Astrocyte (in vitro differentiated cells and primary cell): ENCODE measurements around the gene CENATAC. TPM values are rescaled to one million over a fixed set of nuclear protein-coding genes. Genes with fewer than 3 reads are reported as not detected.

Source experiments
- DNase-seq: peaks from one replicate; pipeline ENCODE4 v3.0.0-alpha.2; 2010; ENCODE audit warnings: low read depth
- FAIRE-seq: peaks from 2 replicates; lab custom pipeline; 2011; peaks lifted over from hg19 to GRCh38; lab: Jason Lieb, UNC
- H2AFZ ChIP-seq: 2 replicates; pipeline ENCODE4 v1.6.0; 2012; ENCODE audit warnings: low read depth, low read length, inconsistent platforms
- H3K27ac ChIP-seq: 2 replicates; pipeline ENCODE4 v1.5.1; 2011; ENCODE audit warnings: low read depth, low read length, inconsistent platforms
- H3K27me3 ChIP-seq: 2 replicates; pipeline ENCODE4 v1.6.0; 2011; ENCODE audit warnings: low read length, inconsistent platforms; ENCODE audit not compliant: insufficient read depth
- H3K36me3 ChIP-seq: 2 replicates; pipeline ENCODE4 v1.5.1; 2011; ENCODE audit warnings: low read length, inconsistent platforms; ENCODE audit not compliant: insufficient read depth
- H3K4me1 ChIP-seq: 2 replicates; pipeline ENCODE4 v1.5.1; 2011; ENCODE audit warnings: low read length, inconsistent platforms; ENCODE audit not compliant: insufficient read depth
- H3K4me2 ChIP-seq: 2 replicates; pipeline ENCODE4 v1.6.0; 2012; ENCODE audit warnings: low read length, inconsistent platforms
- H3K4me3 ChIP-seq: 2 replicates; pipeline ENCODE4 v1.5.1; 2011; ENCODE audit warnings: low read depth, mild to moderate bottlenecking, low read length, inconsistent platforms; ENCODE audit not compliant: insufficient read depth
- H3K79me2 ChIP-seq: 2 replicates; pipeline ENCODE4 v1.6.0; 2012; ENCODE audit warnings: mild to moderate bottlenecking, low read length, inconsistent platforms; ENCODE audit not compliant: insufficient read depth
- H3K9ac ChIP-seq: 2 replicates; pipeline ENCODE4 v1.6.0; 2012; ENCODE audit warnings: mild to moderate bottlenecking, low read length, inconsistent platforms
- H3K9me3 ChIP-seq: 2 replicates; pipeline ENCODE4 v1.5.1; 2012; ENCODE audit warnings: low read depth, mild to moderate bottlenecking, low read length, inconsistent platforms; ENCODE audit not compliant: insufficient read depth
- H4K20me1 ChIP-seq: 2 replicates; pipeline ENCODE4 v1.6.0; 2012; ENCODE audit warnings: low read length, inconsistent platforms; ENCODE audit not compliant: insufficient read depth
- H3K27ac Mint-ChIP-seq: one replicate; pipeline ENCODE4 v1.8.0; 2021; ENCODE audit warnings: mild to moderate bottlenecking, mixed read lengths; ENCODE audit not compliant: unreplicated experiment
- H3K27me3 Mint-ChIP-seq: one replicate; pipeline ENCODE4 v1.8.0; 2021; ENCODE audit warnings: low read depth, mixed read lengths; ENCODE audit not compliant: unreplicated experiment
- H3K36me3 Mint-ChIP-seq: one replicate; pipeline ENCODE4 v1.8.0; 2021; ENCODE audit warnings: low read depth, mixed read lengths; ENCODE audit not compliant: unreplicated experiment
- H3K4me1 Mint-ChIP-seq: one replicate; pipeline ENCODE4 v1.8.0; 2021; ENCODE audit warnings: low read depth, mixed read lengths; ENCODE audit not compliant: unreplicated experiment
- H3K4me3 Mint-ChIP-seq: one replicate; pipeline ENCODE4 v1.8.0; 2021; ENCODE audit warnings: mild to moderate bottlenecking, moderate library complexity, mixed read lengths; ENCODE audit not compliant: unreplicated experiment
- H3K9me3 Mint-ChIP-seq: one replicate; pipeline ENCODE4 v1.8.0; 2021; ENCODE audit warnings: mild to moderate bottlenecking, mixed read lengths; ENCODE audit not compliant: unreplicated experiment
- CTCF ChIP-seq: IDR thresholded peaks from 2 replicates; pipeline ENCODE4 v1.5.1; 2011; ENCODE audit warnings: low read depth, mild to moderate bottlenecking, inconsistent platforms, low read length, moderate library complexity; ENCODE audit not compliant: insufficient read depth
- EZH2 ChIP-seq: IDR thresholded peaks from 2 replicates; pipeline ENCODE4 v1.6.1; 2012; ENCODE audit warnings: mild to moderate bottlenecking, low read length, inconsistent platforms; ENCODE audit not compliant: insufficient read depth
- total RNA-seq: library from RNA; stranded (reverse); gene quantifications from 2 replicates; pipeline ENCODE4 v1.2.1, GENCODE V29; 2021

CENATAC gene
- total RNA-seq, 1 donor from 2014 or later = 25.4 TPM

GRCh38 chr11:119025541-119025940 is 27.6 kb downstream of the CENATAC start:
- peaks cover 8% of the 10 kb centered on the region for H3K4me1 ChIP-seq
- H3K4me1 Mint-ChIP-seq = peaks cover 20% of the 10 kb centered on the region
- H3K27ac ChIP-seq = no peak overlapping the region
- no peaks in the 10 kb centered on the region for H3K9me3 ChIP-seq
- H4K20me1 ChIP-seq = peaks cover 43% of the 10 kb centered on the region
- peaks cover 28% of the 10 kb centered on the region for H3K36me3 Mint-ChIP-seq
- H3K9me3 Mint-ChIP-seq = no peaks in the 10 kb centered on the region
- no peak overlapping the region for H3K4me3 ChIP-seq
- H3K27me3 Mint-ChIP-seq = no peaks in the 10 kb centered on the region
- no peaks in the 10 kb centered on the region for H3K27me3 ChIP-seq
- H3K4me3 Mint-ChIP-seq = no peak overlapping the region
- H3K27ac Mint-ChIP-seq = no peak overlapping the region
- H3K79me2 ChIP-seq = peaks cover 19% of the 10 kb centered on the region
- TF ChIP-seq EZH2 = no peak
- TF ChIP-seq CTCF = no peak
- no peak overlapping the region for H3K4me2 ChIP-seq
- DNase-seq (no peak), FAIRE-seq (no peak)
- H2AFZ ChIP-seq = no peak overlapping the region
- peaks cover 12% of the 10 kb centered on the region for H3K36me3 ChIP-seq
- no peak overlapping the region for H3K9ac ChIP-seq

GRCh38 chr11:119025978-119026766 is 28.2 kb downstream of the CENATAC start:
- Histone ChIP-seq H3K4me2 (no peak overlapping the region), H3K9ac (no peak overlapping the region), H3K4me3 (no peak overlapping the region), H2AFZ (no peak overlapping the region), H3K4me1 (peaks cover 7% of the 10 kb centered on the region), H3K9me3 (no peaks in the 10 kb centered on the region), H3K27me3 (no peaks in the 10 kb centered on the region), H4K20me1 (peaks cover 37% of the 10 kb centered on the region), H3K27ac (no peak overlapping the region), H3K79me2 (peaks cover 13% of the 10 kb centered on the region), H3K36me3 (peaks cover 12% of the 10 kb centered on the region)
- Mint-ChIP-seq H3K4me1 (peaks cover 20% of the 10 kb centered on the region), H3K27me3 (no peaks in the 10 kb centered on the region), H3K27ac (no peak overlapping the region), H3K9me3 (no peaks in the 10 kb centered on the region), H3K4me3 (no peak overlapping the region), H3K36me3 (peaks cover 28% of the 10 kb centered on the region)
- TF ChIP-seq CTCF (no peak), EZH2 (no peak)
- no peak for DNase-seq
- FAIRE-seq = no peak

DNA sequence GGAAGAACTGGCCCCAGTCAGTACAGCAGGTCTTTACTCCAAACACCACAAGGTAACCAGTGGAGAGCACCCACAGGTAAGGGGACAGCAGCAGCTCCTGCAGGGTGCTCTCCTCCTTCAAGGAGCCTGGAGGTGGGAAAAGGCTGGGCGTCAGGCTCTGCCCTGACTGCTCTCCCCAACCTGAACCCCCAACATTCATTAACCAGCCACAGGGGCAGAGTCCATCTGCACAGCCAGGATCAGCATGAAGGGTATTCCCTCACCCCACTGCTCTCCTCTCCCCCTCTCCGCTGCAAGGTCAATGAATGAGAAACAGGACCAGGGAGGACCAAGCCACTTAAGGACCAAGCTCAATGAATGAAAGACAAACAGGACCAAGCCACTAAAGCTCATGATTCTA is 29.0 kb downstream of the CENATAC start:
- FAIRE-seq = no peak
- peaks cover 30% of the 10 kb centered on the region for H4K20me1 ChIP-seq
- H3K4me2 ChIP-seq = no peak overlapping the region
- no peak overlapping the region for H3K4me3 ChIP-seq
- Mint-ChIP-seq H3K27me3 (no peaks in the 10 kb centered on the region), H3K9me3 (no peaks in the 10 kb centered on the region), H3K36me3 (peaks cover 28% of the 10 kb centered on the region), H3K27ac (no peak overlapping the region), H3K4me3 (no peak overlapping the region), H3K4me1 (peaks cover 20% of the 10 kb centered on the region)
- TF ChIP-seq EZH2 (no peak), CTCF (no peak)
- H2AFZ ChIP-seq = no peak overlapping the region
- no peak overlapping the region for H3K9ac ChIP-seq
- H3K27me3 ChIP-seq = no peaks in the 10 kb centered on the region
- H3K27ac ChIP-seq = no peak overlapping the region
- peaks cover 7% of the 10 kb centered on the region for H3K79me2 ChIP-seq
- H3K9me3 ChIP-seq = no peaks in the 10 kb centered on the region
- DNase-seq = no peak
- H3K36me3 ChIP-seq = peaks cover 6% of the 10 kb centered on the region
- peaks cover 5% of the 10 kb centered on the region for H3K4me1 ChIP-seq
